Fibroblast of skin of right quadriceps (primary cell): ENCODE measurements around the gene TMBIM6.
"Not testable (repeated sequence)": the region's sequence is repeated elsewhere in the genome, so short reads cannot be mapped to it uniquely, and the experiment has no call there.

Experiments used
- DNase-seq: peaks from one replicate; pipeline ENCODE4 v3.0.0-alpha.2; 2013

The TMBIM6 gene

DNA sequence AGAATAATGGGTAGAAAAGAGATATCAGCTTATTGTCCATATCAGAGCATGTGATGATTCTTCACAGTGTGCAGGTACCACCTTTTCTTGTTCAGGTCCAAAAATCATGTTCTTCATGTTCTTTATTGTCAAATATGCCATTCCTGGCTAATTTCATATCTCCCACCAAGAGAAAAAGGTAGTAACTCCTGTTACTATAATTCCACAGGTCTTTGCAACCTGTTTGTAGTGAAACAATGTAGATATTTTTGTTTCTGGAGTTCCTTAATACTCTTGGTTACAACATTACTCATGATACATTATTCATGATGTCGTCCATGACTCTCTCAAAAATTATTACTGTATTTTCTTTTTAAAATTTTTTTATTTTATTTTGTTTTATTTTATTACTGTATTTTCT is 11.3 kb upstream of the TMBIM6 start:
- no peak for DNase-seq

DNA sequence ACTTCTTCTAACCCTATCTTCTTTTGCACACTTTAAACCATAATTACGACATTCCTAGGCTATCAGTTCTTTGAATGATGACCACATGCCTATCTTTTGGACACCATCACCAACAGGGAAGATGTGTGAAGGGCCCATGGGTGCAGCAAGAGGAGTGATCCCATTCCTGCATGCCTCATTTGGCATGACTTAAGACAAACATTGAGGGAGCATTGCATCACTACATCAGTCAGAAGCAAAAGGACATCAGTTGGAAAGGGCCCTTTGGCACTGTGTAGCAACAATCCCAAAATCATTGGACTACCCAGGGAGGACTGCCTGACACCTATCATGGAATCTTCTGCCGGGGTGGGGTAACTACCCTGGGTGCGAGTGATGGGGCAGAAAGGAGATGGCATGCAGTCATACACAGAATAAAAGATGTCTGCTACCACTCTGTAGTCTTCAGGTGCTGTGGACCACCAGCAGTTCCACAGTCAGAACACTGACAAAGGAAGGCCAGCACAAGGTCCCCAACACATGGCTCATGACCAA is 10.7 kb upstream of the TMBIM6 start:
- no peak for DNase-seq

DNA sequence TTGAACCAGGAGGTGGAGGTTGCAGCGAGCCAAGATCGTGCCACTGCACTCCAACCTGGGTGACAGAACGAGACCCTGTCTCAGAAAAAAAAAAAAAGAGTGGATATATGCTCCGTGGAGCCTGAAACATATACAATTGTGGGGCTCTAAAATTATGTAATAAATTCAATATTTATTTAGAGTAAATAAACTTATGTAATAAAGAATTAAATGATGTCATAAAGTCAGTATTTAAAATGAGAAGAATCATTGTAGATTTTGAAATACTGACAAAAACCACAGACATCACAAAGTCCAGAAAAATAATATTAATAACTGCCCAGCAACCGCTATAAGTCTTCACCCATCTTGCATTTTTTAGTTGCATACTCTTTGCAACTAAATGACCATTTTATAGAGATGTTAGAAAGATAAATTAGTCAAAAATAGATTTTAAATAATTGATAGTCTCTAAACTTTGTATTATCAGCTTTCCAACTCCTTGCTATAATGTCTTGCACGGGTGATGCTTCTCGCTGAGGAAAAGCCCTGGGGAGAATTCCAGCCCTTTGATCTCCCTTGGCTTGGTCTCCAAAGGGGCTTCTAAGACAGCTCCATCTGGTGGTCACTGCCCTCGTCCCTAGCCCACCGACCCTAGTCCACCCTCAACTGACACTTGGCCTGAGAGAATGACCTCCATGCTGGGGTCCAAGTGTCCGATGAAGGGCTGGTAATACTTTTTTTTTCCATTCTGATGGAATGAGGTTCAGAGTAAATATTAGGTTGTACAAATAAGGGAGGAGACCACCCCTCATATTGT is 7.9 kb upstream of the TMBIM6 start:
- no peak for DNase-seq

DNA sequence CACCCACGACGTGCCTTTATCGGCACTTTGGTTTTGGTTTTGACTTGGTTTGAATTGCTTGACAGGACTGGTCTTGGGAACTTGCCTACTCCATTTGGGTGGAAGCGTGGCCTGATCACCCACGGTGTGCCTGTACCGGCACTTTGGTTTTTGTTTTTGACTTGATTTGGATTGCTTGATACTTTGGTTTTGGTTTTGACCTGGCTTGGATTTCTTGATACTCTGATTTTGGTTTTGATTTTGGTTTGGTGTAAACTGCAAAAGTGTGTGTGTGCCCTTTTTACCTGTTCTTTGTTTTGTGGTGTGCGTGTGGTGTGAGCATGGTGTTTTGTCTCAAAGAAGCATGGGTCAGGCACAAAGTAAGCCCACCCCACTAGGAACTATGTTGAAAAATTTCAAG is 6.5 kb upstream of the TMBIM6 start:
- not testable (repeated sequence) for DNase-seq

DNA sequence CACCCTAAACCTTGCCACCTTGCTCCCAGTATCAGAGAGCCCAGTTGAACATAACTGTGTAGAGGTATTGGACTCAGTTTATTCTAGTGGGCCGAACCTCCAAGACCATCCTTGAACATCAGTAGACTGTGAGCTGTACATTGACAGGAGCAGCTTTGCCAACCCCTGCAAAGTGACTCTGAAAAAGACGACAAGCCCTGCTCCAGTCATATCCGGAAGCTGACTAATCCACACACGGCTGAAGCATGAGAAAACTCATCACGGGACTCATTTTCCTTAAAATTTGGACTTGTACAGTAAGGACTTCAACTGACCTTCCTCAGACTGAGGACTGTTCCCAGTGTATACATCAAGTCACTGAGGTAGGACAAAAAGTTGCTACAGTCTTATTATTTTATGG is 2.6 kb upstream of the TMBIM6 start:
- not testable (repeated sequence) for DNase-seq

DNA sequence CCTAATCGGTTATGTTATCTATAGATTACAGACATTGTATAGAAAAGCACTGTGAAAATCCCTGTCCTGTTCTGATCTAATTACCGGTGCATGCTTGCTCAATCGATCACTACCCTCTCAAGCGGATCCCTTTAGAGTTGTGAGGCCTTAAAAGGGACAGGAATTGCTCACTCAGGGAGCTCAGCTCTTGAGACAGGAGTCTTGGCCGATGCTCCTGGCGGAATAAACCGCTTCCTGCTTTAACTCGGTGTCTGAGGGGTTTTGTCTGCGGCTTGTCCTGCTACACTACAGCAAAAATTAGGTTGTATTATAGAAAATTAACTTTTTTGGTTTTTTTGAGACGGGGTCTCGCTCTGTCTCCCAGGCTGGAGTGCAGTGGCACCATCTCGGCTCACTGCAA is 1.1 kb upstream of the TMBIM6 start:
- DNase-seq = not testable (repeated sequence)

GRCh38 chr12:49741882-49742620 is 694 bp downstream of the TMBIM6 start:
- DNase-seq = peak; percentile 77

- no peak for DNase-seq
Observed at GRCh38 chr12:49744363-49744885, 3.1 kb downstream of the TMBIM6 start.

DNA sequence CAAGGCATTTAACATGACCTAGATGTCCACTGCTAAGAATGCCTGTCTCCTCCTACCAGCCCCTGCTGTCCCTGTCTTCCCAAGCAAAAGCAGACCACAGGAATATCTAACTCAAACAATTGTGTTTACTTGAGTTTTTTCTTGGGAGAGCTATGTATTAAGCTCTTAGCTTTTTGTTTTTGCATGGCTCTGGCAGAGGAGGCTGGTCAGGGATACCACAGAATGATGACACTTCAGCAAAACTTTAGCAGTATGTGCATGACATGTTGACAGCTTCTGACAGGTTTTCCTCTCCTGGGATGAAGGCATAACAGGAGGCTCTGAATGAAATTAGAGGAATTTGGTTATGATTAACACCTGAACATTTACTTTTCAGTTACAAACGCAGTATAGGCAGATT is 6.9 kb downstream of the TMBIM6 start:
- no peak for DNase-seq

DNA sequence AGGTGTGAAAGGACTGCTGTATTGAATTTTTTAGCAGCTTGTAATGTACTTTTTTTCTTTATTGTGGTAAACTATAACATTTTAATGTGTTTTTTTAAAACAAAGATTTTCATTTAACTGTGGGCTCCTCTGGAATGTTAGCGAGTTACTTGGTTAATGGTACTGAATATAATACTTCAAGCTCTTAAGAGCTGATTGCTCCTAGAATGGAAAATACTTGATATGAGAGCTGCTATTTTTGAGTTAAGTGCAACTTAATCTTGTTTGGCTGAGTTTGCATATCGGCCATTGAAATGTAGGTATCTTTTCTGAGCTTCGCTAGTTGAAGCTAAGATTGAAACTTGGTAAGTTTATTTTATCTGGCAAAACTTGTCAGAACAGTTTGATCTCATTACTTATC is 7.4 kb downstream of the TMBIM6 start:
- DNase-seq = no peak

GRCh38 chr12:49750027-49750995 is 9.0 kb downstream of the TMBIM6 start:
- DNase-seq = peak; percentile 78

DNA sequence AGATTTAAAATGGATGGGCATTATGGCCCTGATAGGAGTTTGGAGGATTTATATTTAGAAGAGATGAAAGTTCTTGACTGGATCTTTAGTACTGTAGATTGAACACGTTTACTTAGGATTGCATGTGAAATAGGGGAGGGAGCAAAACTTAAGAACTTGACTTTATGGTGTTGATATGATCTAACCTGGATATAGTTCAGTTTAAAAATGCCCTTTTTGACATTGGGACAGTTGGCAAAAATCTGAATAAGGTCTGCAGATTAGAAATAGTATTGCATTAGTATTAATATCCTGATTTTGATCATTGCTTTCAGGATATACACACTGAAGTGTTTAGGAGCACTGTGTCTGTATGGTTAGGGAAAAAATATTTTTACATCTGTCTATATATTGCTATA is 9.6 kb downstream of the TMBIM6 start:
- DNase-seq = no peak

GRCh38 chr12:49761677-49762467 is 20.5 kb downstream of the TMBIM6 start:
- no peak for DNase-seq

DNA sequence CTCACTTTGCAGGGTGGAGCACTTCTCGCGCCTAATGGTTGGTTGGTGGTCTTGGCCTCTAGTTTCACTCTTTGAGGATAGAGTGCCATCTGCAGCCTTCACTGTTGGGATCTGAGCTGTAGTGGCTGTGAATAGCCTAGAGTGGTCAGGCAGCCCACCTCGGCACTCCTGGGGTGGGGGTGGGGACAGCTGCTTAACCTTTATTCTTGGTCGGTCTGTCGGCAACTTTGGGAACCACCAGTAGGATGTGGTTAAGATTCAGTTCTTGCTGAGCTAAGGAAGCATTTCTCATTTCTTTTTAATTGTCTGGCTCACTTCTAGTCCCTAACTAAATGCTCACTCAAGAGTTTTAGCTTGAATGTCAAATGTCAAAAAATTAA is 21.1 kb downstream of the TMBIM6 start:
- DNase-seq = no peak

DNA sequence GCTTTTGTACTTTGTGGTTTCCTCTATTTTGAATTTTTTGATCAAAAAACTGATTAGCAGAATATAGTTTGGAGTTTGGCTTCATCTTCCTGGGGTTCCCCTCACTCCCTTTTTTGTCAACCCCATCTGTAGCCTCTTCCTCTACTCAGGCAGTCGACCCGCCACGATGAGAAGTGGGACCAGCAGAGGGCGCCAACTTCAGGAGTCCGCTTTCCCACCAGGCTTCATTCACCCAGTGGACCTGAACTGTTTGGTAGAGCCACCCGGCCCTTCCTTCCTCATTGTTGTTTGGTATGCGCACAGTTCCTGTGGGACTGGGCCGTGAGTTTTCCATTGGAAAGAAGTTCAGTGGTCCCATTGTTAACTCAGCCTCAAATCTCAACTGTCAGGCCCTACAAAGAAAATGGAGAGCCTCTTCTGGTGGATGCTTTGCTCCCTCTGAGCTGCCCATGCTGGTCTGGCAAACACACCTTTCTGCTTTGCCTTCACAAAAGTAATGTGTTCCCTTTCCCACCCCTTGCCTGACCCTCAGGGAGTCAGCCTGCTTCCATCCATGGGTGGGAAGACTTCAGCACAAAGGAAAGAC is 21.7 kb downstream of the TMBIM6 start:
- peak; percentile 40 for DNase-seq

DNA sequence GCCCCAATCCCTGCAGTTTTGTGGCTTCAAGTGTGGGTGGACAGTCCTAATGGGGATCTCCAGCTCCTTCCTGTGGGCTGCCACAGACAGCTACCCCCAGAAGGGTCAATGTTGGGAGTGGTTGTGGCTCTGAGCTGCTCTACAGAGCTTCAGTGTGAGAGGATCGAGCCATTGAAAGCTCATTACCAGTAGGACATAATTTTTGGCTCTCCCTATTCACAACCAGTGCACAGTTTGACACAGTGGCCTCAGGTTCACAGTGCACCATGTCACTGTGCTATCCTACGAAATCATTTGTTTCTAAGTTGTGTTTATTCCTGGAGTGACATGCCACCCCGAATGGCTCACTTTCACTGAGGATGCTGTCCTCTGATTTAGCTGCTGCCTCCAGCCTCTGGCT is 22.8 kb downstream of the TMBIM6 start:
- DNase-seq = no peak

GRCh38 chr12:49766115-49766455 is 24.7 kb downstream of the TMBIM6 start:
- DNase-seq = no peak

GRCh38 chr12:49767333-49767732 is 26.0 kb downstream of the TMBIM6 start:
- no peak for DNase-seq

- DNase-seq = not testable (repeated sequence)
Observed at GRCh38 chr12:49773102-49773501, 31.7 kb downstream of the TMBIM6 start.

DNA sequence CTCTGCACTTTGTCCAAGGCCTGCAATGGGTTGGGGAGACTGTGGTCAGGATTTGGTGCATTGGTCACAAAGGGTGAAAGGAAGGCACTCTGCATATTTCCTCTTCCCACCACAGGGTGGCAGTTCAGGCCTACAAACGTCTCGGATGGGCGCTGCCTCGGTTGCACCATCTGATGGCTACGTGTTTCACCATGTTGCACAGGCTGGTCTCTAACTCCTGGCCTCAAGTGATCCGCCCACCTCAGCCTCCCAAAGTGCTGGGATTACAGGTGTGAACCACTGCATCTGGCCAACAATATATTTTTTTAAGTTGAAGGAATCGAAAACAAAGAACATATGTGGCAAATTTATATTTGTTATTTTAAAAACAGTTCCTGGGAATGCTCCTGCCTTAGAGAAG is 35.1 kb downstream of the TMBIM6 start:
- peak; percentile 76 for DNase-seq

- no peak for DNase-seq
Observed at GRCh38 chr12:49776858-49777257, 35.5 kb downstream of the TMBIM6 start.

GRCh38 chr12:49777341-49777740 is 36.0 kb downstream of the TMBIM6 start:
- DNase-seq = no peak
